GM18505 (cell line): ENCODE measurements around the gene RFX2.
"Not testable (repeated sequence)": the region's sequence is repeated elsewhere in the genome, so short reads cannot be mapped to it uniquely, and the experiment has no call there.

Experiments used
- ATAC-seq: cut with Tn5 transposase; IDR thresholded peaks from one replicate; pipeline ENCODE4 v1.9.1; 2021; ENCODE audit not compliant: unreplicated experiment
- POLR2A ChIP-seq: IDR thresholded peaks from 4 replicates; pipeline ENCODE4 v1.6.1; 2011; ENCODE audit warnings: borderline replicate concordance; ENCODE audit not compliant: insufficient read depth, insufficient read length; ENCODE audit errors: extremely low read depth

RFX2 gene

GRCh38 chr19:5992756-5993155 lies 117.5 kb downstream of the RFX2 start:
- no peak for TF ChIP-seq POLR2A
- ATAC-seq, result no peak

DNA sequence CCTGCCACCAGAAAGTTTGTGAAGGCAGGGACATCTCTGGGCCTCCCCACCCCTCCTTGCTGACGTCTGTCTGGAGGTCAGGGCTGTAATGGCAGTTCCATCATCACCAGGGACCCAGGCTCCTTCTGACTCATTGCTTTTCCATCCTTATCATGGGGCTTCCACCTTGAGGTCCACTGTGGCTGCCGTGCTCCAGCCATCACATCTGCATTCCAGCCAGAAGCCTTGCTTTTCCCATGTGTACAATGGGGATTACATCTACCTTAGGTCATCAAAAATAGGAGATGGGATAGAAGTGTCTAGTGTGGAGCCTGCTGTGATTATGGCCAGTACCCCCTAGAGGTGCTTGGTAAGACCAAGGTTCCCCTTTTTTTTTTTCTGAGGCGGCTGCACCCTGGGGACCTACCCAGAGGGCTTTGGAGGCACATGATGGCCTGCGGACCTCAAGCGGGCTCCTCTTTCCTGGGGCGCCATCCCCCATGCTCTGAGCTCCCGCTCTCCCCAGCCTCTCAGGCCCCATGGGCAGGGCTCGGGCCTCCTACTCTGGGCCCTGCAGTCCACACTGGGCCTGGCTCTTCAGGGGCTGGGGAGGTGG lies 119.0 kb downstream of the RFX2 start:
- no peak for TF ChIP-seq POLR2A
- no peak for ATAC-seq

DNA sequence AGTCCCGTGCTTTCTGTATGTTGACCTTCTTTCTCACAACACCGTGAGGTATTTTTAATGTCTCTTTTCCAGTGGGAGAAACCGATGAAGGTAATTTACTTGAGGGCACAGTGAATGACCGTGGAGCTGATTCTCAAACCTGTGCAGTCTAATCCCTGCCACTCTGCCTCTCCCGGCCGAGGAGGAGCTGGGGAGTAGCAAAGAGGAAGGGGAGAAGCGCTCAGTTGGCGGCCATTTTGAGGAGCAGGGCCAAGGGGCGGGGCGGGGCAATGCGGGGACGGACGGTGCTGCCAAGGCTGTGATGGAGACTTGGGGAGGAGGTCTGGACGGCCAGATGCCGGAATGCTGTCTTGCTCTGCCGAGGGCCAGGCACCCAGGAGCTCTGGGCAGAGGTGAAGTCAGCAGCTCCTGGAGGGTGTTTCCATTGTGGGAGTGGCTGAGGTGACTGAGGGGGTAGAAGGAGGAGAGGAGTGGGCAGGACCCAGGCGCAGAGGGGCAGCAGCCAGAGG lies 120.0 kb downstream of the RFX2 start:
- no peak for ATAC-seq
- no peak for TF ChIP-seq POLR2A

- no peak for ATAC-seq
- TF ChIP-seq POLR2A, result no peak
Observed at GRCh38 chr19:5989388-5990074, 120.8 kb downstream of the RFX2 start.

DNA sequence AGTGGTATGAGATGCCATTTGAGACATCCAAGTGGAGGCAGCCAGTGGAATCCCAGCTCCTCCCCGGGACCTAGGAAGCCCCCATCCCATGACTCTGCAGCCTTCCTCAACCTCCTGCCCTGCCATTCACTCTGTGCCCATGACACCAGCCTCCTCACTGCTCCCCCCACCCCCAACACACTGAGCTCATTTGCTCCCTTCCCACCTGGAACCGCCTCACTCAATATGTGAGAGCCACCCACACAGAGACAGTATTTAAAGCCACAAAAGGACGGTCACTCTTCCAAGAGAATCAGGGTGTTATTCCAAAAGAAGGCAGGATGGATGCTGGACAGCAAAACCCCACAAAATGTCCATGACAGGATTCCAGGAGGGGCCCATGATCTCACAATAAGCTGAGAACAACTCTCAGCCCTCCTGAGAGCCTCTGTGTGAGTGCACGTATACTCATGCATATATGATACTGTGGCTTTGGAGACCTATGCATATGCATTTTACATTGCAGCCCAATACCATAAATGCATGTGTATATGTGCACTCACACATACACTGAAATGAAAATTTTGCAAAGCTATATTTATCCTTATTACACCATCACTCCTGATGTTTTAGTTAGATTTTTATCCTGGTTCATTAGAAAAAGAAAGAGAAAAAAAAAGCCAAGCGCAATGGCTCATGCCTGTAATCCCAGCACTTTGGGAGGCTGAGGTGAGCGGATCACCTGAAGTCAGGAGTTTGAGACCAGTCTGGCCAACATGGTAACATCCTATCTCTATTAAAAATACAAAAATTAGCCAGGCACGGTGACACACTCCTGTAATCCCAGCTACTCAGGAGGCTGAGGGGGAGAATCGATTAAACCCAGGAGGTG lies 121.5 kb downstream of the RFX2 start:
- ATAC-seq, result no peak
- no peak for TF ChIP-seq POLR2A

- no peak for TF ChIP-seq POLR2A
Observed at GRCh38 chr19:5987077-5987818, 123.1 kb downstream of the RFX2 start.

GRCh38 chr19:5985837-5986236 lies 124.5 kb downstream of the RFX2 start:
- ATAC-seq, result not testable (repeated sequence)

More at GRCh38 chr19:5987077-5987818, 123.1 kb downstream of the RFX2 start:
- no peak for ATAC-seq

- no peak for ATAC-seq
- no peak for TF ChIP-seq POLR2A
Observed at GRCh38 chr19:5985098-5985783, 125.1 kb downstream of the RFX2 start.

- TF ChIP-seq POLR2A, result no peak
- no peak for ATAC-seq
Observed at GRCh38 chr19:5984600-5984999, 125.7 kb downstream of the RFX2 start.

GRCh38 chr19:5983367-5983955 lies 126.8 kb downstream of the RFX2 start:
- ATAC-seq, result no peak
- no peak for TF ChIP-seq POLR2A

GRCh38 chr19:5978606-5979552 lies 131.4 kb downstream of the RFX2 start:
- no peak for TF ChIP-seq POLR2A
- ATAC-seq, result no peak
